GM18951 (cell line): Measurements from ENCODE around the gene TRDMT1.

Experiments
- POLR2A ChIP-seq: IDR thresholded peaks from 4 replicates; pipeline ENCODE4 v1.6.1; 2011; ENCODE audit warnings: mild to moderate bottlenecking; ENCODE audit not compliant: insufficient read length, insufficient read depth; ENCODE audit errors: extremely low read depth
- in situ Hi-C: fragments of 300-500 bp; cut with MboI; formaldehyde crosslinking; loops from one replicate; pipeline ENCODE4 v1.12.0; 2022; ENCODE audit warnings: low sequenced_read_pairs, mixed read lengths, inconsistent platforms; ENCODE audit not compliant: unreplicated experiment

The TRDMT1 gene

DNA sequence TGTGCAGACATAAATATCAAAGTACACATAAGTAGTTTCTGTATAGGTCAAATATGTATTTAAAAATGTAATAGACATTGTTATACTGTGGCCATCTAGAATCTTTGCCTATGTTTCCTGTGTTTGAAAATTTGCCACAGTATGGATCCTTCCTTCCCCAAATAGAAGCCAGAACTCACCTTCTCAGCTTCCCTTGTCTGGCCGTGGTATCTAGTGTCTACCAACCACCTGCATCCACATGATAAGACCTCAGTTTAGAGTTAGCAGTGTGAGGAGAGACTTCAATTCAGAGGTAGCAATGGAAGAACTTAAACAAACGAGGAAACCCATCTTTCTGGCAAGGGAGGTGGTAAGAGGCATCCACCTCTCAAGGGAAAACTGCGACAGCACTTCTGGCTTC lies 4.9 kb downstream of the TRDMT1 start:
- in situ Hi-C loops = no loop called here
- no peak for TF ChIP-seq POLR2A

DNA sequence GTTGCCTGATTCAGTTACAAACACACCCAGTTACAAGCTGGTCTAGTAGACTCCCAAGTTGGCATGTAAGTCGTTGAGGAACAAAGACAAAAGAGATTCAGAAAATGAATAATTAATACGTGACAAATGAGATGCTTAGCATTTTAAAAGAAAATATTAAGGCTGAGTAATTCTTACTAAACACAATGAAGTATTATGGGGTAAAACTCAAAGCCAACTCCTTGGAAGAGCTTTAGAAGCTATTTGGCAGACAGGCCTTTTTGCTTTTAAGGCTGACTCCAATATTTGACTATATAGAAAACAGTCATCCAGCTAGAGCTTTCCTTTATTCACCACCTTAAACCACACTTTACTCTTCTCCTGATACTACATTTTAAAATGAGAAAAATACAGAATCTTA lies 5.4 kb downstream of the TRDMT1 start:
- TF ChIP-seq POLR2A = no peak
- in situ Hi-C loops = no loop called here

DNA sequence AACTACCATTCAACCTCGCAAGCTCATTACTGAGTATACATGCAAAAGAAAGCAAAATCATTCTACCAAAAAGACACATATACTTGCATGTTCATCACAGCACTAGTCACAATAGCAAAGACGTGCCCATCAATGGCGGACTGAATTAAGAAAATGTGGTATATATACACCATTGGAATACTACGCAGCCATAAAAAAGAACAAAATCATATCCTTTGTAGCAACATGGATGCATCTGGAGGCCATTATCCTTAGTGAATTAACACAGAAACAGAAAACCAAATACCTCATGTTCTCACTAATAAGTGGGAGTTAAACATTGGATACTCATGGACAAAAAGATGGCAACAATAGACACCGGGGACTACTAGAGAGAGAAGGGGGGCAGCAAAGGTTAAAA lies 6.4 kb downstream of the TRDMT1 start:
- no peak for TF ChIP-seq POLR2A
- in situ Hi-C loops = no loop called here

DNA sequence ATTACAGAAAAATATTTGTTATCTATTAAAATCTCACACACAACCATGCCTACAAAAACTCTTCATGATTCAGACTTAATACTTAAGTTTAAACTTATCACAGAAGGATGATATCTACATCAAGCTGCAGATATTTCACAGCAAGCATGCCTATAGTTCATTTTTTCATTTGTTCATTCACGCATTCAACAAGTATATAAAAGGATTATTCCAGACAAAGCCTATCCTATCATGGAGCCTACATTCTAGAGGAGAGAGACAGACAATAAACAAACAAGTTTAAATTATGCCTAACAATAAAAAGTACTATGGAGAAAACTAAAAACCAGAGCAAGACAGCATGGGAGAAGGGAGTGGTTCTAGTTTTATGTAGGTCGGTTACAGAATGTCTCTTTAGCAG lies 10.9 kb downstream of the TRDMT1 start:
- in situ Hi-C loops = no loop called here

DNA sequence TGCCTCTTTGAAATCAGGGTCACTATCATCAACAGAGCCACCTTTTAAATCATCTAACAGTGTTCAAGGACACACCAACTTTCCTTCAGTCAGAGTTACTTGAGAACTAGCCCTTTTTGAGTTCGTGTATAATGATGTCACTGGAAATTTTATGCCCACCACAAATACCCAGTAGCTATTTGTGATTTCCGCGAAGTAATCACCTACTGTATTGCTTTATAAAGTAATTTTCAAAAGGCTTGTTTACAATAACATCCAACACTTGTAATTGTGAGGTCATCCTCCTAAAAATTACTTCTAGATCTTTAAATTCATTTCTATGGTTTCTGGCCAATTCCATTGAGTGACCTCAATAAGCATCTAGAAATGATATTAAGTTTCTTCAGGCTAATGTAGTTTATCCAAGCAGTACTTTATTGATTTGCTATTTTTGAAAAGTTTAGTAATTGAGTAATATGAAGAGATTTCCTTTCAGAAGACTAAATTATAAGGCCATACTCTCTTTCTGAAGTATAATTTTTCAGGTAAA lies 12.8 kb downstream of the TRDMT1 start:
- TF ChIP-seq POLR2A = no peak

More for the DNA sequence above, 10.9 kb downstream of the TRDMT1 start:
- no peak for TF ChIP-seq POLR2A

DNA sequence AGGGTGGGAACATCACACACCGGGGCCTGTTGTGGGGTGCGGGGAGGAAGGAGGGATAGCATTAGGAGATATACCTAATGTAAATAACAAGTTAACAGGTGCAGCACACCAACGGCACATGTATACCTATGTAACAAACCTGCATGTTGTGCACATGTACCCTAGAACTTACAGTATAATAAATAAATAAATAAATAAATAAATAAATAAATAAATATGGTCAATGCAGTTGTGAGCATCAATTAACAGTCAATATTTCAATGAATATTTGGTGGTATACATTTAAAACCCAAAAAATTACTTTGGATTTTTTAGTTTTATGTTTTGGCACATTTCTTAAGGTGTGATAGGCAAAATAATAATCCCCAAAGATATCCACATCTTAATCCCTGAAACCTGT lies 15.6 kb downstream of the TRDMT1 start:
- no peak for TF ChIP-seq POLR2A
- in situ Hi-C loops = no loop called here

More for the DNA sequence above, 12.8 kb downstream of the TRDMT1 start:
- in situ Hi-C loops = no loop called here

DNA sequence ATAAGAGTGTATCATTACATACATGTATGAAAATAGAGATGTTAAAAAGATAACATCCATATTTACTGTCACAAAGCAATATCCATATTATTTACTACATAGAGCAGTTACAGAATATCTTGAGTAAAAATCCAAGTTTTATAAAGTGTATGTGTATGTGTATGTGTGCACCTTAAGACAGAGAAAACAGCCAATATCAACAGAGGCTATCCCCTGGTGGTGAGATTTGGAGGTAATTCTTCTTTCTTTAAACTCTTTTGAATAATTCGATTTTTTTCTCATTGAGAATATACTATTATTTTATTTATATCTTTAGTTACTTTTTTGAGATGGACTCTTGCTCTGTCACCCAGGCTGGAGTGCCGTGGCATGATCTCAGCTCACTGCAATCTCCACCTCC lies 18.4 kb downstream of the TRDMT1 start:
- in situ Hi-C loops = no loop called here
- TF ChIP-seq POLR2A = no peak

DNA sequence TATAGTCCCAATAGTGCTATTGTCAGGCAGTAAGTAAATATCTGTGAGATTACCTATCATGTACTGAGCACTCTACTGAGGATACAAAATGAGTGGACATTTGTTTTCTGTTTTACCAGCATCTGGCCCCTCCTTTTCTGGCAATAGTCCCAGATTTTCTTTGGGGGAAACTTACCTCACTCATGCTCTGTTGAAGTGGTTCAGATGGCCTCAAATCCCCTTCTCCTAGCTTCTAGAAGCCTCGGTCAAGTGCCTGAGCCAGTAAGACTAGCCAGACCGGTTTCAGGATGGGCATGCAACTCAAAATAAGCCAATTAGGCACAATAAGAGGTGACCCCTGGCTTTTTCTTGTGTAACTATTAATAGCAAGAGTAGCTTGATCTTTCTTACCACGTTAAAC lies 19.7 kb downstream of the TRDMT1 start:
- no peak for TF ChIP-seq POLR2A
- in situ Hi-C loops = no loop called here

DNA sequence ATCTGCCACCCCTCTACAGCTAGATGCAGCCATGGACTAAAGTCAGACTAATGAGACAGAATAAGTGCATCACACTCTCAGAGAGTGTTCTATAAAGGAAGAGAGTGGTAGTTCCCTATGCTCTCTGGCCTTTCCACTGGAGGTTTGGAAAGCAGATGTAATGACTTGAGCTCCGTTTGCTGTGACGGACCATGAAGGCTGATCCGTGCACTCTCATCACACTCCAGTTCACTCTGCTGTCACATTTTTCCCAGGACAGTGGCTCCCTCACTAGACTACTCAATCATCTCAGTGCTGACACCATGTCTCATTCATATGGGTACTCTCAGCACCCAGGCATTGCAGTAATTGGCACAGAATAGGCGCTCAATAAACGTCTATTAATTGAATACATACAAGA lies 20.4 kb downstream of the TRDMT1 start:
- in situ Hi-C loops = no loop called here
- no peak for TF ChIP-seq POLR2A

DNA sequence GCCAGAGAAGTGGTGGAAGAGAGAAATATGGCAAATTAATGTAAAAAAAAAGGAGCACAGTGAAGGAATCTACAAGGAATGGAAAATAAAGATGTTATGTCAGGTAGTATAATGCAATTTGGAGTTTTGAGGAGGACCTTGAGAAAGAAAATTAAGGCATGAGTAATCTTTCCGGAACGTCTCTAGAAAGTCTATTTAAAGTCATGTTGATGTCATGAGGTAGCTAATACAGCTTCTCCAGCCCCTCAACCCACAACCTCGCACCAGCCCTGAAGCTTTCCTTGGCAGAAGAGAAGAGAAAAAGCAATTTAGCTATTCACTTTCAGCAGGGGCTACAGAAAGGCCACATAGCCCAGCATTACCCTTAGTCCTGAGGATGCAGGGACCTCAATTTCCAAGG lies 22.5 kb downstream of the TRDMT1 start:
- in situ Hi-C loops = no loop called here
- TF ChIP-seq POLR2A = no peak

DNA sequence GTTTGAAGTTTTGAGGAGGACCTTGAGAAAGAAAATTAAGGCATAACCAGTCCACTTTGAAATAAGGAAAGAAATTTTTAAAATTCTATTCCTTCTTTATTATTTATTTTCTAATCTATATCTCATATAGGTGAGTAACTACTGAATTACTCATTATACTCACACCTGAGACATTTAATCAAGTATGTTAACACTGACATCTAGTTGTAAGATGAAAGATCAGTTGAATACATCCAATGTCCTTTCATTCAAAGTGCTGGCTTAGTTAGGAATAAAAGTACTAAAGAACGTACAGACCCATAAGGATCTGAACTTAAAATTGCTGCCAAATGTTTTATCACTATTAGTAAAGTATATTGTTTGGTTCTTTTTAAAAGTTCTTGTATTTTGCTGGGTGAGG lies 23.5 kb downstream of the TRDMT1 start:
- in situ Hi-C loops = no loop called here
- TF ChIP-seq POLR2A = no peak

DNA sequence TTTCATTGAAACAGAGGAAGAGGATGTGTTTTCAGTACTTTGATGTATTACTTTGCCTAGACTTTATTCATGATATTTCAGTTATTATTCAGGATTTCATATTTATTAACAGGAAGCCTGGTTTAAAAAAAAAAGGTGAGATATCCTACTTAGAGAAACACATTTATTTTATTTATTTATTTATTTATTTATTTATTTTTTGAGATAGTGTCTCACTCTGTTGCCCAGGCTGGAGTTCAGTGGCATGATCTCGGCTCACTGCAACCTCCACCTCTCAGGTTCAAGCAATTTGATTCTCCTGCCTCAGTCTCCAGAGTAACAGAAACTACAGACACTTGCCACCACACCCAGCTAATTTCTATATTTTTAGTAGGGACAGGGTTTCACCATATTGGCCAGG lies 24.5 kb downstream of the TRDMT1 start:
- in situ Hi-C loops = no loop called here
- TF ChIP-seq POLR2A = no peak

DNA sequence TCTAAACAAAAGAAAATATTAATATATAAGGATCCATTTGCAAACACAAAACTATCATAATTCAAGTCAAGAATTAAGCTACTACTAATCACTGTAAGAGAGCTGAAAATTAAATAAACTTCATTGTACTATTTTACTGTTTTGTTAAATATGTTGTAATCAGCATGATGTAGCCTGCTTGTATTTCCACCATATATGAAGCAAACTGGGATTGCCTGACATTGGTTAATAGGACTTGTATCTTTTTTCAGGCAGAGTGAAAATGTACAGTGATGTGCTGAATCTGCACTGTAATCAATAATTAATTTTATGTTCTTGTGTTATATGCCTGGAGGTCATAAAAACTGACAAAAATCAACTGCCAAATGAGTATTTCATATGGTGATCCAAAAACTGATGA lies 25.4 kb downstream of the TRDMT1 start:
- TF ChIP-seq POLR2A = no peak
- in situ Hi-C loops = no loop called here

DNA sequence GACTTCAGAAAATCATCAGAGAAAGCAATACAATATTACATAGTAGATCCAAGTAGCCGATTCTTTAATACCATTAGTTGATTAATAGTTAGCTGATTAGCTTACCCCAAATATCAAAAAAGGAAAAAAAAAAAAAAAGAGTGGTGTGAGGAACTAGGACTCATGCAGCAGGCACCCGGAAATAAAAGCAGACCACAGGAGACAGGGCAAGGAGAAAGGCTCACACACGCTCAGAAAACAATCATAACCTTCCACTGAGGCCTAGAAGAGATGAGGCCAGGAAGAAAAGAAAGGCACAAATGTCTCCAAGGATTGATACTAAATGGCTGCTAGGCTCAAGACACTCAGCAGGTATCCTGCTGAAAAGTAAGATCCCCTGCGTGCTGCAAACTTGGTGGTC lies 25.9 kb downstream of the TRDMT1 start:
- no peak for TF ChIP-seq POLR2A
- in situ Hi-C loops = no loop called here

DNA sequence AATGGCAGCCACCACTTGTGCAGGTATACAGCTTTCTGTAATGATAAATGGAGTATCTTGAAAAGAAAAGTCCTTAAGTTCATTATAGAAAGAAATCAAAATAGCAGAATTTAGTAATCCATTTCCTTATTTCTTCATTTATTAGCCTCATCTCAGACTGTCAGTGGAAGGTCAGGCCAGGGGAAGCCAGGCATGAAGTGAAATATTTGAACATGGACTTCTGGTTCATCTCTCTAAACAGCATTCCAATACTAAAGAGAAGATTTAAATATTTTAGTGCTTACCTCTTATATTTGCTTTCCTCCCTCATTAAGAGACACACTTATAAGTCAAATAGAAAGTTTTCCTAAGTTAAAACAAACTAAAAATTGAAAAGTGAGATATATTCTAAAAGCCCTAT lies 26.8 kb downstream of the TRDMT1 start:
- TF ChIP-seq POLR2A = no peak
- in situ Hi-C loops = no loop called here
